Right lobe of liver (tissue), 6 donors: Measurements from ENCODE around the gene NECAB2. TPM values are rescaled to one million over a fixed set of nuclear protein-coding genes. Genes with fewer than 3 reads are reported as not detected.

Experiments used
- ATAC-seq, 4 donors: fragments of 200-7000 bp; cut with Tn5 transposase; one replicate each; pipeline ENCODE4 v1.9.1; 2020; ENCODE audit warnings: mild to moderate bottlenecking in 4 of 4, moderate library complexity in 4 of 4
- DNase-seq, 3 donors: peaks; one replicate each; pipeline ENCODE4 v3.0.0-alpha.2; 2020
- H3K27ac ChIP-seq, 3 donors: fragments of 200-600 bp; one replicate each; pipeline ENCODE4 v1.8.0; 2022
- H3K27me3 ChIP-seq, 2 donors: fragments of 200-600 bp; one replicate each; pipeline ENCODE4 v1.8.0; 2022
- H3K36me3 ChIP-seq, 4 donors: fragments of 200-600 bp; sonication (generic) in 1 of 4; one replicate each; pipeline versions ENCODE4 v1.5.1 to v1.8.0; 2017 to 2022; ENCODE audit warnings: control low read depth in 1 of 4
- H3K4me1 ChIP-seq, 4 donors: fragments of 200-600 bp; sonication (generic) in 1 of 4; one replicate each; pipeline versions ENCODE4 v1.5.1 to v1.8.0; 2017 to 2022; ENCODE audit warnings: control low read depth in 1 of 4
- H3K4me3 ChIP-seq, 3 donors: fragments of 200-600 bp; one replicate each; pipeline ENCODE4 v1.8.0; 2022
- H3K9me3 ChIP-seq, 4 donors: fragments of 200-600 bp; sonication (generic) in 1 of 4; one replicate each; pipeline versions ENCODE4 v1.5.1 to v1.8.0; 2017 to 2022; ENCODE audit warnings: control low read depth in 1 of 4
- POLR2A ChIP-seq: fragments of 450-650 bp; IDR thresholded peaks from one replicate; pipeline ENCODE4 v1.6.1; 2017; ENCODE audit warnings: antibody characterized with exemption, mild to moderate bottlenecking
- WGBS: methylation state at CpG from one replicate; pipeline ENCODE4 v1.1.6; 2018; ENCODE audit warnings: low coverage, low lambda C conversion rate; ENCODE audit not compliant: insufficient coverage; ENCODE audit errors: missing lambda C conversion rate; 5-methylcytosine and 5-hydroxymethylcytosine counted together
- intact Hi-C, 2 donors: fragments of 100-400 bp; cut with DNase I; formaldehyde crosslinking; loops; one replicate each; pipeline versions ENCODE4 v1.11.2 to v1.14.1; 2022
- total RNA-seq, 6 experiments: library from RNA; depleted of rRNA in 2 of 6; stranded (reverse); fragments of >200 nt in 2 of 6; fragmentation: NEBNext Ultra II Directional in 3 of 6; extraction: Animal tissue kit (Norgen Biotek cat#: 25700) in 3 of 6; gene quantifications; one replicate each; pipeline versions ENCODE4 v1.1.0 to v1.2.4, GENCODE V29; 2016 to 2023
- TF ChIP-seq, protein P1 (sequence below), 4 donors: fragments of 200-600 bp in 3 of 4; fragments of 450-650 bp in 1 of 4; IDR thresholded peaks; one replicate each; pipeline versions ENCODE4 v1.5.1 to v1.8.0; 2016 to 2022; ENCODE audit warnings: antibody characterized with exemption in 4 of 4, mild to moderate bottlenecking in 2 of 4
- donor health status: DM: no; HTN: yes; CAD: no.
- donor health status: DM: no; HTN: no; CAD: no.
- donor health status: DM: no; HTN: no; CAD: no.
- donor health status: DM: no; HTN: yes; CAD: no.
- donor health status: DM: no; HTN: yes; CAD: no.

NECAB2 gene
- total RNA-seq, 6 experiments from 2014 or later = 0.56 to 26.8 (median 7.1) TPM

DNA sequence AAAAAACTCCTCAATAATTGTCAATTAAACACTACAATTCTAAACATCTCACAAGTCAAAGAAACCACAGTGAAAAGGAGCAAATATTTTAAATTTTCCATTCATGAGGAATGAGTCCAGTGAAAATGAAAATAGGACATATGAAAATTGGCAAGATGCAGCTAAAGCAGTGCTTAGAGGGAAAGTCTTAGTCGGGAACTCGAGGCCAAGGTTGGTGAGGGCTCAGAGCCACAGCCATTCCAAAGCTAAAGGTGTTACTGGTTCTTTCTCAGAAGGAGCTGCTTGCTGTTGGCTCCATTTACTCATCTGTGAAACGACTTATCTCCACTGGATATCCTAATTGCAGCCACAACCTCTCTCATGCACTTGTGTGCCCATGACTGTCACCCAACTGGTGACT is 68.1 kb downstream of the NECAB2 start:
- no peak for DNase-seq
- H3K4me1 ChIP-seq = no peaks in the 10 kb centered on the region
- TF ChIP-seq POLR2A = no peak
- TF ChIP-seq, protein P1, sequence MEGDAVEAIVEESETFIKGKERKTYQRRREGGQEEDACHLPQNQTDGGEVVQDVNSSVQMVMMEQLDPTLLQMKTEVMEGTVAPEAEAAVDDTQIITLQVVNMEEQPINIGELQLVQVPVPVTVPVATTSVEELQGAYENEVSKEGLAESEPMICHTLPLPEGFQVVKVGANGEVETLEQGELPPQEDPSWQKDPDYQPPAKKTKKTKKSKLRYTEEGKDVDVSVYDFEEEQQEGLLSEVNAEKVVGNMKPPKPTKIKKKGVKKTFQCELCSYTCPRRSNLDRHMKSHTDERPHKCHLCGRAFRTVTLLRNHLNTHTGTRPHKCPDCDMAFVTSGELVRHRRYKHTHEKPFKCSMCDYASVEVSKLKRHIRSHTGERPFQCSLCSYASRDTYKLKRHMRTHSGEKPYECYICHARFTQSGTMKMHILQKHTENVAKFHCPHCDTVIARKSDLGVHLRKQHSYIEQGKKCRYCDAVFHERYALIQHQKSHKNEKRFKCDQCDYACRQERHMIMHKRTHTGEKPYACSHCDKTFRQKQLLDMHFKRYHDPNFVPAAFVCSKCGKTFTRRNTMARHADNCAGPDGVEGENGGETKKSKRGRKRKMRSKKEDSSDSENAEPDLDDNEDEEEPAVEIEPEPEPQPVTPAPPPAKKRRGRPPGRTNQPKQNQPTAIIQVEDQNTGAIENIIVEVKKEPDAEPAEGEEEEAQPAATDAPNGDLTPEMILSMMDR (IDR thresholded peaks at IDR 0.05) = no peak
- H3K27me3 ChIP-seq = no peaks in the 10 kb centered on the region
- intact Hi-C loops = no loop called here
- no peak overlapping the region for H3K4me3 ChIP-seq
- no peaks in the 10 kb centered on the region for H3K36me3 ChIP-seq
- WGBS = 41% methylated on average over 3 of the region's 3 CpGs
- H3K27ac ChIP-seq = no peak overlapping the region
- no peaks in the 10 kb centered on the region for H3K9me3 ChIP-seq
- ATAC-seq = no peak

DNA sequence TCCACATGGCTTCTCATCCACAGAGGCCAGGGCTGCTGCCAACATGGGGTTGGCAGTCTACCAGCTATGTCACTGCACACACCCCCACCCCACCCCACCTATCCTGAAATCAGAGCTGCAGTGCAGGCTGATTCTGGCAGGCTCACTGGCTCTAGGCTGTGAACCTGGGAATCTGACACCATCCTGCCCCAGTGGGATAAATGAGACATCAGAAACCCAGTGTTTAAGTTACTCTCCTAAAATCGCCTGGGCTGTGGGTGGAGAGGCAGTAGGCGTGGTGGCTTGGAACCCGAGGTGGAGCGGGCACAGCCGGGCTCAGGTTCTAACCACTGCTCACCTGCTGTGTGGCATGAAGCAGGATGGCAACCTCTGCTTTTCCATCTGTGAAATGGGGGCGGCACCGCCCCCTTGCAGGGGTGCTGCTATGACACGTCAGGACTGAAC is 69.0 kb downstream of the NECAB2 start:
- no peak overlapping the region for H3K27ac ChIP-seq
- H3K36me3 ChIP-seq = no peaks in the 10 kb centered on the region
- no peaks in the 10 kb centered on the region for H3K27me3 ChIP-seq
- DNase-seq (no peak), ATAC-seq (no peak)
- no peak overlapping the region for H3K4me3 ChIP-seq
- no peaks in the 10 kb centered on the region for H3K9me3 ChIP-seq
- 90% methylated on average over 5 of the region's 8 CpGs for WGBS
- no peaks in the 10 kb centered on the region for H3K4me1 ChIP-seq
- intact Hi-C loops = no loop called here
- TF ChIP-seq, protein P1 (IDR thresholded peaks at IDR 0.05) = no peak
- TF ChIP-seq POLR2A = no peak

DNA sequence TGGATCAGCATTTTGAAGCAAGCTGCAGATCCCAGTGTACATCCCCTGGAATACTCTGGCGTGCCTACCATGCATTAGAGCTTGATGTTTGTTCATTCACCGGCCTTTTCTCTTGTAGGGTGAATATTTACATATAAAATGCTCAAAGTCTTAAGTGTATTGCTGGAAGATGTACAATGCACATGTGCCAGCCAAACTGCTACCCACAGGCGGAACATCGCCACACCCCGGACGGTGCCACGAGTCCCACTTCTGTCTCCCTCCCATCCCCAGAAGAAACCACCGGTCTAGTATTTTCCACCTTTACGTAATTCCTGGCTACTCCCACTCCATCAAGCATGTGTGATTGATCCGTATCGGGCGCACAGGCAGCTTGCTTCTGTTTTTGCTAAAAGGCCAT is 70.4 kb downstream of the NECAB2 start:
- DNase-seq (no peak), ATAC-seq (no peak)
- no peaks in the 10 kb centered on the region for H3K27me3 ChIP-seq
- 70% methylated on average over 6 of the region's 12 CpGs for WGBS
- H3K36me3 ChIP-seq = no peaks in the 10 kb centered on the region
- intact Hi-C loops = no loop called here
- H3K4me1 ChIP-seq = no peaks in the 10 kb centered on the region
- no peaks in the 10 kb centered on the region for H3K9me3 ChIP-seq
- no peak overlapping the region for H3K4me3 ChIP-seq
- no peak overlapping the region for H3K27ac ChIP-seq
- TF ChIP-seq, protein P1 (IDR thresholded peaks at IDR 0.05) = no peak
- TF ChIP-seq POLR2A = no peak

DNA sequence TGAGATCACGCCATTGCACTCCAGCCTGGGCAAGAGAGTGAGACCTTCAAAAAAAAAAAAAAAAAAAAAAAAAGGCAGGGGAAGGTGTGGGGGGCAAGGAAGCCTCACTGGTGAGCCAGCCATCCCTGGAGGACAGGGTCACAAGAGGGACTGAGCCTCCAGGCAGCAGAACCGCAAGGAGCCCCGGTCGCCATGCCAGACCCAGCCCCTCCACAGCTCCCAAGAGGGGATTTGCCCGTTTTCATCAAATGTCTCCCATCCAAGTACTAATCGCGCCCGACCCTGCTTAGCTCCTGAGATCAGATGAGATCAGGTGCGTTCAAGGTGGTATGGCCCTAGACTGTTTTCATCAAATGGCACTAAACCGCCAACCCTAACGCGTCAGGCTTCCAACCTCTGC is 71.7 kb downstream of the NECAB2 start:
- intact Hi-C loops = loop anchor here (10.0 kb wide), 2 partner anchors 115 to 215 kb away; no protein-coding TSS in a partner anchor

More for the DNA sequence above, 71.7 kb downstream of the NECAB2 start:
- Histone ChIP-seq H3K27me3 (no peaks in the 10 kb centered on the region), H3K27ac (no peak overlapping the region), H3K4me1 (no peaks in the 10 kb centered on the region), H3K4me3 (no peak overlapping the region), H3K9me3 (no peaks in the 10 kb centered on the region), H3K36me3 (no peaks in the 10 kb centered on the region)
- DNase-seq (peak in 1 of 3 donors; percentile 5), ATAC-seq (no peak)
- WGBS = 82% methylated on average over 5 of the region's 12 CpGs
- TF ChIP-seq, protein P1 (IDR thresholded peaks at IDR 0.05) = no peak
- TF ChIP-seq POLR2A = no peak
